ENCODE data around the gene KCNRG. TPM values are rescaled to one million over a fixed set of nuclear protein-coding genes. Genes with fewer than 3 reads are reported as not detected.

Gene KCNRG, protein sequence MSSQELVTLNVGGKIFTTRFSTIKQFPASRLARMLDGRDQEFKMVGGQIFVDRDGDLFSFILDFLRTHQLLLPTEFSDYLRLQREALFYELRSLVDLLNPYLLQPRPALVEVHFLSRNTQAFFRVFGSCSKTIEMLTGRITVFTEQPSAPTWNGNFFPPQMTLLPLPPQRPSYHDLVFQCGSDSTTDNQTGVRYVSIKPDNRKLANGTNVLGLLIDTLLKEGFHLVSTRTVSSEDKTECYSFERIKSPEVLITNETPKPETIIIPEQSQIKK
- total RNA-seq: under 1 TPM; 0.29 to 0.97 (median 0.50) TPM
- polyA plus RNA-seq: under 1 TPM; 0.59 to 0.64 TPM
- total RNA-seq: not detected

DNA sequence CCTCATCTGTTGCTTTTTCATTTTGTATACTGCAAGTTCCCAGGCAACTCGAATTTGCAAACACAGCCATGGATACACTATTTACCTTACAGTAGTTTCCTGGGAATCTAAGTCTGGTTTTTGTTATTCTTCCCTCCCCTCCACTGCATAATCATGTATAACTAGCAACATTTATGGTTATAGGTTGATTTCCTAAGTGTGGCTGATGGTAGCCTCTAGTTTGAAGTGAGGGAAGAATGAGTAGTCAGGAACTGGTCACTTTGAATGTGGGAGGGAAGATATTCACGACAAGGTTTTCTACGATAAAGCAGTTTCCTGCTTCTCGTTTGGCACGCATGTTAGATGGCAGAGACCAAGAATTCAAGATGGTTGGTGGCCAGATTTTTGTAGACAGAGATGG lies at the start of gene KCNRG:
TSS of gene KCNRG (plus strand) at position 187 of the 400 bp plus-strand sequence. CDS start at position 237, 50 bp downstream.
- Histone ChIP-seq H3K4me1 (ENCODE audit: control insufficient read depth in 2 of 2, insufficient read depth in 2 of 2, low read length in 2 of 2) (no peaks in the 10 kb centered on the region), H3K9me3 (ENCODE audit: control insufficient read depth in 2 of 3, low read length in 3 of 3) (no peaks in the 10 kb centered on the region), H3K27ac (ENCODE audit: low read depth, low read length) (no peak within 1 kb of the TSS), H3K27me3 (ENCODE audit: control insufficient read depth in 2 of 2, insufficient read depth in 2 of 2, low read length in 2 of 2) (no peaks in the 10 kb centered on the region), H3K36me3 (ENCODE audit: control insufficient read depth in 2 of 3, insufficient read depth in 3 of 3, low read length in 3 of 3) (peaks cover 0 to 27% (median 4%) of the 10 kb centered on the region in 3 experiments), H3K4me3 (ENCODE audit: low read length) (no peak within 1 kb of the TSS)
- Mint-ChIP-seq H3K36me3 (peaks cover 17 to 65% (median 61%) of the 10 kb centered on the region in 5 donors), H3K27ac (peak within 1 kb of the TSS in 6 of 9 donors; percentile 2 to 72 (median 29)), H3K9me3 (peaks cover 0 to 5% (median 0%) of the 10 kb centered on the region in 11 donors), H3K27me3 (no peaks in the 10 kb centered on the region), H3K4me1 (peaks cover 12 to 70% (median 60%) of the 10 kb centered on the region in 7 donors), H3K4me3 (peak within 1 kb of the TSS in 1 of 10 donors; percentile 3)
- DNase-seq (no peak), ATAC-seq (no peak)
- intact Hi-C loops (cut with micrococcal nuclease): no loop called here
- ChIA-PET POLR2A (interaction anchor here (4.8 kb wide), 1 partner anchor 18 kb away, joined by 13 read pairs; the partner anchor contains the start of gene TRIM13), CTCF (interaction anchor here (1.0 kb wide), 1 partner anchor 18 kb away, joined by 3 read pairs; the partner anchor contains the start of gene TRIM13)

DNA sequence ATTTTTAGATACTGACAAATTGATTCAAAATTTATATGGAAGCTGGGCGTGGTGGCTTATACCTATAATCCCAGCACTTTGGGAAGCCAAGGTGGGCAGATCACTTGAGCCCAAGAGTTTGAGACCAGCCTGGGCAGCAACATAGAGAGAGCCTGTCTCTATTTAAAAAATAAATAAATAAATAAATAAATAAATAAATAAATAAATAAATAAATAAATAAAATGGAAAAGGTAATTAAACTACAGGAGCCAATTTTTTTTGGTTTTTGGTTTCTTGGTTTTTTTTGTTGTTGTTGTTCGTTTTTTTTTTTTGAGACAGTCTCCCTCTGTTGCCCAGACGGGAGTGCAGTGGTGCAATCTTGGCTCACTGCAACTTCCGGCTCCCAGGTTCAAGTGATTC lies 47.8 kb upstream of the KCNRG start:
- Mint-ChIP-seq H3K27me3 (no peaks in the 10 kb centered on the region), H3K4me3 (no peak overlapping the region), H3K9me3 (peaks cover 0 to 40% (median 20%) of the 10 kb centered on the region in 11 donors), H3K27ac (no peak overlapping the region), H3K4me1 (no peaks in the 10 kb centered on the region), H3K36me3 (peaks cover 6 to 34% (median 20%) of the 10 kb centered on the region in 5 donors)
- POLR2A ChIA-PET: no interaction called here
- Histone ChIP-seq H3K27me3 (ENCODE audit: control insufficient read depth in 2 of 2, insufficient read depth in 2 of 2, low read length in 2 of 2) (no peaks in the 10 kb centered on the region), H3K9me3 (ENCODE audit: control insufficient read depth in 2 of 3, low read length in 3 of 3) (no peaks in the 10 kb centered on the region), H3K4me3 (ENCODE audit: low read length) (no peak overlapping the region), H3K36me3 (ENCODE audit: control insufficient read depth in 2 of 3, insufficient read depth in 3 of 3, low read length in 3 of 3) (no peaks in the 10 kb centered on the region), H3K27ac (ENCODE audit: low read depth, low read length) (no peak overlapping the region), H3K4me1 (ENCODE audit: control insufficient read depth in 2 of 2, insufficient read depth in 2 of 2, low read length in 2 of 2) (no peaks in the 10 kb centered on the region)
- CTCF ChIA-PET: interaction anchor here (1.0 kb wide), 1 partner anchor 9 kb away, joined by 9 read pairs; no protein-coding TSS in a partner anchor
- ATAC-seq: no peak
- intact Hi-C loops (cut with micrococcal nuclease): no loop called here
- no peak for DNase-seq

DNA sequence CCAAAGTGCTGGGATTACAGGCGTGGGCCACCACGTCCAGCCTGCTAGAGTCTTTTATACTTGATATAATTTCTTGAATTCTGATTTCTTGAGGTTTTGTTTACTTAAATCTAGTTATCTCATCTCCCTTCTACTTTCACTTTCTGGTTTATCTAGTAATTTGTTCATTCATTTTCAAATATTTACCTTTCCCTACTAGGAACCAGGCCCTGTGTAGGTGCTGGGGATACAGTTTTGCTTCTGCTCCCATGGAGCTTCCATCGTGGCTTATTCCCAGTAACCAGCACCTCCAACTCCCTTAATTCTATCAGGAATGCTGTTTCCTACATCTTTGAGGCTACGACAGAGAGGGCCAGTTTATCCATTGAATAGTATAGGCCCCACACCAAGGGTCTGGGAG lies 42.5 kb upstream of the KCNRG start:
- POLR2A ChIA-PET: no interaction called here

DNA sequence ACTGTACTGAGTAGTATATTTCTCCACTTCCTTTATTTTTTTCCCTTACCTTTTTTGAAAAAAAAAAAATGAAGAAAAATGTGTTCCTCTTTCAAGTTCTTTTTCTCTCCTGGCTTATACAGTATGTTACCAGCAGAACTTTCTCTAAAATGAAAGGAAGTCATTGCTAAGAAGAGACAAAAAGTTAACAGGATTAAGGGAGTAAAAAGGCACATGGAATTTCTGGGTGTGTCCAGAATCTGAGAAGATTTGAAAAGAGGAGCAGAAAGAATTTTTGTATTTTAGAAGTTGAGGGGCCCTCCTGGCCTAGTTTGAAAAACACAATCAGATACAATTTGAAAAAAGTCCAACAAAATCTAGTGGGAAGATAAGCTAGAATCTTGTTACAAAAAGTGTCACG lies 39.4 kb upstream of the KCNRG start:
- H3K4me3 ChIP-seq (ENCODE audit: low read length): no peak overlapping the region
- no peaks in the 10 kb centered on the region for H3K36me3 ChIP-seq (ENCODE audit: control insufficient read depth in 2 of 3, insufficient read depth in 3 of 3, low read length in 3 of 3)
- H3K27ac Mint-ChIP-seq: no peak overlapping the region
- H3K4me1 ChIP-seq (ENCODE audit: control insufficient read depth in 2 of 2, insufficient read depth in 2 of 2, low read length in 2 of 2): no peaks in the 10 kb centered on the region
- no peak overlapping the region for H3K27ac ChIP-seq (ENCODE audit: low read depth, low read length)
- peaks cover 0 to 2% (median 0%) of the 10 kb centered on the region in 5 donors for H3K36me3 Mint-ChIP-seq
- intact Hi-C loops (cut with micrococcal nuclease): loop anchor here (1.0 to 5.0 kb wide), 12 partner anchors 21 to 1311 kb away; partner anchors contain the start of gene TRIM13 (in 2 of the 2)
- DNase-seq: no peak
- CTCF ChIA-PET: interaction anchor here (0.7 to 3.0 kb wide), 18 partner anchors 8 to 1096 kb away, joined by 3 to 33 read pairs (median 6); partner anchors contain the start of gene TRIM13
- peaks cover 0 to 10% (median 0%) of the 10 kb centered on the region in 7 donors for H3K4me1 Mint-ChIP-seq
- ATAC-seq: no peak
- H3K4me3 Mint-ChIP-seq: no peak overlapping the region
- H3K27me3 Mint-ChIP-seq: no peaks in the 10 kb centered on the region
- H3K27me3 ChIP-seq (ENCODE audit: control insufficient read depth in 2 of 2, insufficient read depth in 2 of 2, low read length in 2 of 2): no peaks in the 10 kb centered on the region
- POLR2A ChIA-PET: interaction anchor here (0.6 to 1.5 kb wide), 4 partner anchors 225 to 936 kb away, joined by 3 to 13 read pairs (median 4); no protein-coding TSS in a partner anchor
- no peaks in the 10 kb centered on the region for H3K9me3 ChIP-seq (ENCODE audit: control insufficient read depth in 2 of 3, low read length in 3 of 3)
- H3K9me3 Mint-ChIP-seq: peaks cover 0 to 2% (median 0%) of the 10 kb centered on the region in 11 donors

More for the DNA sequence above, 42.5 kb upstream of the KCNRG start:
- Histone ChIP-seq H3K27ac (ENCODE audit: low read depth, low read length) (no peak overlapping the region), H3K4me1 (ENCODE audit: control insufficient read depth in 2 of 2, insufficient read depth in 2 of 2, low read length in 2 of 2) (no peaks in the 10 kb centered on the region), H3K27me3 (ENCODE audit: control insufficient read depth in 2 of 2, insufficient read depth in 2 of 2, low read length in 2 of 2) (no peaks in the 10 kb centered on the region), H3K36me3 (ENCODE audit: control insufficient read depth in 2 of 3, insufficient read depth in 3 of 3, low read length in 3 of 3) (no peaks in the 10 kb centered on the region), H3K9me3 (ENCODE audit: control insufficient read depth in 2 of 3, low read length in 3 of 3) (no peaks in the 10 kb centered on the region), H3K4me3 (ENCODE audit: low read length) (no peak overlapping the region)
- no peak for ATAC-seq
- no peak for DNase-seq
- Mint-ChIP-seq H3K4me1 (peaks cover 0 to 8% (median 0%) of the 10 kb centered on the region in 7 donors), H3K4me3 (no peak overlapping the region), H3K9me3 (no peaks in the 10 kb centered on the region), H3K36me3 (peaks cover 0 to 1% (median 0%) of the 10 kb centered on the region in 5 donors), H3K27me3 (no peaks in the 10 kb centered on the region), H3K27ac (no peak overlapping the region)
- CTCF ChIA-PET: interaction anchor here (0.6 kb wide), 1 partner anchor 69 kb away, joined by 3 read pairs; no protein-coding TSS in a partner anchor
- intact Hi-C loops (cut with micrococcal nuclease): no loop called here

DNA sequence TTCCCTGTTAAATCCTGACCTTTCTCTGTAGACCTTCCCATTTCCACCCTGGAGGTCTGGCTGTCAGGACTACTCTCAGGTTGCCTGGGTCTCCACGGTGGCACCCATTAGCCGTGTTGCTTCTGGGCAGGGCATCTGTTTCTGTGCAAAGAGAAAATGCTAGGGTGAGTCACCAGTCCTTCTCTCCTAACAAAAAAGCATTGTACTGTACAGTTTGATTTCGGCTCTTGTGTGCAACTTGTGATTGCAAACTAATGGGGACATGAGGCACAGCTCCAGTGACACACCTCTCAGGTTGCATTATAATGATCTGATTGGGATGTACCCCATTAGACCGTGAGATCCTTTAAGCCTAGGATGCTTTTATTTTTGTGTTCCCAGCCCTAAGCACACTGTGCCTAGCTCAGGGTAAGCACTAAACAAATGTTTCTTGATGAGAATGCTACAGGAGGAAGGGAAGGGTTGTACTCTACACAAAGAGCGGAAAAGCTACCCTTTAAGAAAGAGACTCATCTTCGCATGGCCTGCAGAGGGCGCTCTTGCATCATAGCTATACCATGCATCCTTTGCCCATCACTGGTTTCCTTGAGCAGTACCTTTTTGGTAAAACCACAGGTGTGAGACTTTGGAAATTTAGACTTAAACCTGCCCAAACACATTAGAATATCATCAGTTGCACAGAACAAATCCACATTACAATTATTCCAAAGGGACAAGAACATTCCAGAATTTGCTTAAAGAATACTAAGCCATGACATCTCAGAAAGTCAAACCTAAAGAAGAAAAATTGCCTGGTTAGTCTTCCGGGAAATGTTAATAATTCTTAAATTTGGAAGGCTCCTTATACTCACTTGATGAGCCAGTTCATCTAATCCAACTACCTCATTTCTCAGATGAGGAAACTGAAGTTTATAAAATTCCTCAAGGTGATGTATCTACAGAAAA lies 38.7 kb upstream of the KCNRG start:
- DNase-seq: peak; percentile 54 to 77 (median 66)
- CTCF ChIA-PET: interaction anchor here (0.6 to 3.0 kb wide), 21 partner anchors 9 to 1095 kb away, joined by 3 to 33 read pairs (median 4); partner anchors contain the start of gene TRIM13
- peak overlapping the region in 1 of 9 donors; percentile 38 for H3K27ac Mint-ChIP-seq

More for the DNA sequence above, 38.7 kb upstream of the KCNRG start:
- POLR2A ChIA-PET: interaction anchor here (0.6 to 1.5 kb wide), 5 partner anchors 224 to 938 kb away, joined by 3 to 13 read pairs (median 4); no protein-coding TSS in a partner anchor
- Mint-ChIP-seq H3K36me3 (peaks cover 0 to 4% (median 0%) of the 10 kb centered on the region in 5 donors), H3K4me1 (peaks cover 0 to 10% (median 0%) of the 10 kb centered on the region in 7 donors), H3K9me3 (peaks cover 0 to 2% (median 0%) of the 10 kb centered on the region in 11 donors), H3K27me3 (no peaks in the 10 kb centered on the region), H3K4me3 (no peak overlapping the region)
- H3K27me3 ChIP-seq (ENCODE audit: control insufficient read depth in 2 of 2, insufficient read depth in 2 of 2, low read length in 2 of 2): no peaks in the 10 kb centered on the region
- ATAC-seq: peak; percentile 94
- H3K9me3 ChIP-seq (ENCODE audit: control insufficient read depth in 2 of 3, low read length in 3 of 3): no peaks in the 10 kb centered on the region
- H3K4me3 ChIP-seq (ENCODE audit: low read length): no peak overlapping the region
- intact Hi-C loops (cut with micrococcal nuclease): loop anchor here (1.0 to 5.0 kb wide), 12 partner anchors 20 to 1310 kb away; partner anchors contain the start of gene TRIM13 (in 2 of the 2)
- H3K36me3 ChIP-seq (ENCODE audit: control insufficient read depth in 2 of 3, insufficient read depth in 3 of 3, low read length in 3 of 3): no peaks in the 10 kb centered on the region
- H3K27ac ChIP-seq (ENCODE audit: low read depth, low read length): no peak overlapping the region
- no peaks in the 10 kb centered on the region for H3K4me1 ChIP-seq (ENCODE audit: control insufficient read depth in 2 of 2, insufficient read depth in 2 of 2, low read length in 2 of 2)

Measured in naive thymus-derived CD4-positive, alpha-beta T cell (primary cell).